GM19035 (cell line): ENCODE measurements around the gene ABI3BP.

Source experiments
- ATAC-seq: cut with Tn5 transposase; IDR thresholded peaks from one replicate; pipeline ENCODE4 v1.9.1; 2021; ENCODE audit not compliant: unreplicated experiment

Gene ABI3BP

GRCh38 chr3:100780071-100780622 lies 213.1 kb downstream of the ABI3BP start:
- no peak for ATAC-seq

DNA sequence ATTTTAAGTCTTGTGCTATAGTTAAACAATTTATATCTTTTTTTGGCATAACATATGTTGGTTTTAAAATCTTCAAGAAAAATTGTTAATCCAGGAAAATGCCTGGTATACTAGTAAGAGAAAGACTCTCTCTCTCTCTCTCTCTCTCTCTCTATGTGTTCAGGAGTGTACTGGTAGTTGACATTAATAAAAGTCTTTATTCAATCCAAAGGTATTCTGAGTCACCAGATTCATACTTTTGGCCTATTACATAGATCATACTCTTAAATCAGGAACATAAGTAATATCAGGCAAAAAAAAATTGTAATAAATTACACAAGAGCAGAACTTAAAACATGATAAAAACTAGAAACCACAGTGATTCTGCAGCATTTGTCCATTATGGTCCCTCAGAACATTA lies 213.7 kb downstream of the ABI3BP start:
- ATAC-seq: no peak

DNA sequence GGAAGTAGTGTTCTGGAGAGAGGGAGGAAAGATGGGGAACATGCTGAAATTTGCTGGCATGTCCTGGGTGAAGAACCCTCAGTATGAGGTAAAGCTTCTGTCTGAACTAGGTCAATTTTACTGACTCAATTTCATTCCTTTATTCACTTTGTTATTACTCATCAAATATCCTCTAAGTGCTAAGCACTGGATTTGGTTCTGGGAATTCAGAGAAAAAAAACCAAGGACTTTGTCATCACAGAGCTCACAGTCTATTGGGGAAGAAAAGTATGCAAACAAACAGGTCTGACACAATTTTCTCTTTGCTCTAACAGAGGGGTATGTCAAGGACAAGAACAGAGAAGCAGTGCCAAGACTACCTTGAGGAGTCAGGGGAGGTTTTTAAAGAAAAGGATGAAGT lies 215.9 kb downstream of the ABI3BP start:
- no peak for ATAC-seq

- ATAC-seq: no peak
Observed at GRCh38 chr3:100776746-100777145, 216.5 kb downstream of the ABI3BP start.

GRCh38 chr3:100776097-100776729 lies 217.0 kb downstream of the ABI3BP start:
- ATAC-seq: no peak

GRCh38 chr3:100775669-100776068 lies 217.6 kb downstream of the ABI3BP start:
- no peak for ATAC-seq

GRCh38 chr3:100775226-100775625 lies 218.0 kb downstream of the ABI3BP start:
- ATAC-seq: no peak

DNA sequence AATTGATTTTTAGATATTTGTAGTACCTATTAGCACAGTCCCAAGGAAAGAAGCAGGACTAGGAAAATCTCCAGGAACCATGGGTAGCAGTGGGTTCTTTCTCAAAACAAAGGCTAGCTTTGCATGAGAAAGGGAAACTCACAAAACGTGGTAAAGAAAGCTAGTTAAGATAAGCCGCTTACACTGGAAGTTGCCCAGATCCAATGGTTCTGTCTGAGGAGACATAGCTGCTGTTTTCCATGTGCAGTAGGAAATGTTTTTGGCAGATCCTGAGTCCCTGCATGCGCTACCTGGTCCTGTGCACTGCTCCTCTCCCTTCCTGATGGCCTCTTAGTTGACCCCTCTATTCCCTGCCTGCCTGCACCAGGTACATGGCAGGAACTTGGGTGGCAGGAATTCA lies 223.5 kb downstream of the ABI3BP start:
- no peak for ATAC-seq

DNA sequence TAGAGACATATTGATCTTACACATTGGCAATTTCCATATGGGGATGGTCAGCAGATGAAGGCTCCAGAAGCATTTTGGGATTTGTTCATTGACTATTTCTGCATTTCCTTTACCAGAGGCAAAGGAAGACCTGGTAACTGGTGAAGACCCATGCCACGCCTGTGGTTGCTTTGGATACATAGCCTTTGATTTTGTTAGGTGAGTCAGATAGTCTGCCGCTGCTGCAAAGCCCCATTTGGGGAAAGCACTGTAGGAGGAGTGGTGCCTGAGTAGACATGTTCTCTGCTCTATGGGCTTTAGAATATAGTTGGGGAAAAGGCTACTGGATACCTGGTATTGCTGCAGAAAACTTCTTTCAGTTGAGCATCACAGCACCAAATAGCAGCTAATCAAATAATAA lies 227.2 kb downstream of the ABI3BP start:
- ATAC-seq: no peak

DNA sequence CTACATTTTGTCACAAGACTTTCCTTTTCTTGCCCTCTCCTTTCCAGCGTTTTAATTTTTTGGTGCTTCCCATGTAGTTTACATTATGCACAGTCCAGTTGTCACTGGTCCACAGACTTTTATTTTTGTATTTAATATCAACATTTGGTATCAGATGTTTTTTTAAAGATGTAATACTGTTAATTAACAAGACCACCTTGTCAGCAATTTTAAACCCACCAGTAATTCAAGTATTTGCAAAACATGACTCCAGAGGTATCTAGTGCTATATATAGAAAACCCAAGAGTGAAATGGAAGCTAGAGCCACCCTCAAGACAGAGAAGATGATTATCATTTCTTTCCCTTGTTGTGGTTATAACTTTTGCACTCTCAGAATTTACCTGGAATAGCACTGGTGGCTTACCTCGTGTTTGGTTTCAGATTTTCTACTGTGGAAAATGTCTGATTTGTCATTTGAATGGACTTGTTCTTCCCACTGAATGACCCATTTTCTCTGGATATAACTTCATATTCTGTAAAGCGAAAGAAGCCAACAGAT lies 227.7 kb downstream of the ABI3BP start:
- ATAC-seq: no peak

DNA sequence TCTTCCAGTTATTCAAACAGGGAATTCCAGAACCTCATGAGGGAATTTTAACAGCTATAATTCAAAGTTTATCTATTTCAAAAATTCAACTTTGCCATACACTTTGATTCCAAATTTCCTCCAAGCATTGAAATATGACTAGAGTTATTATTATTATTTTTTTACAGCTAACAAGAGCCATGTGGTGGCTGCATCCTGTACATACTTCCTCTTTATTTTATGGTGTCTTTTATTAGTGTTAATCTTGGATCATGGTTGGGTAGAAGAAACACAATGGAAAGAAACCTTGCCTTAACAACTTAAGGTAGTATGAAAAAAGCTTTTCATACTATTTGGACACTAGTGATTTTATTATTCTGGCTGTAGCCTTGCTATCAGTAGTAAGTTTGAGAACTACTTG lies 231.3 kb downstream of the ABI3BP start:
- no peak for ATAC-seq

- ATAC-seq: peak; percentile 73
Observed at GRCh38 chr3:100761211-100761942, 231.8 kb downstream of the ABI3BP start.

DNA sequence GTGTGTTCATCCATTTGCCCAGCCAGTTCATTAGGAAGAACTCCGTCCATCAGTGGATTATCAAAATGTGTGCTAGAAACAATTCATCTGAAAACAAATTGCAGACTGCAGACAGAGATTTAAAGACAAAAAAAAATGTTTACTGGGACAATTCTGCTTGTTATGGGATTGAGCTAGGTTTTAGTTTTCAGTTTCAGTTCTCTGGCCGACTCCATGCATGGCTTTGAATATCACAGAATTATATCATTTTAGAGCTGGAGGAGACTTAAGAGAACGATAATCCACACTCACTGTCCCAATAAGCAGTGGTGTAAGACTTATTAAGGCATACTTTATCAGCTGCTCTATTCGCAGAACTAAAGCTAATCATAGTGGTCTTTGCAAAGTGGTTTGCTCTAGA lies 232.8 kb downstream of the ABI3BP start:
- no peak for ATAC-seq

DNA sequence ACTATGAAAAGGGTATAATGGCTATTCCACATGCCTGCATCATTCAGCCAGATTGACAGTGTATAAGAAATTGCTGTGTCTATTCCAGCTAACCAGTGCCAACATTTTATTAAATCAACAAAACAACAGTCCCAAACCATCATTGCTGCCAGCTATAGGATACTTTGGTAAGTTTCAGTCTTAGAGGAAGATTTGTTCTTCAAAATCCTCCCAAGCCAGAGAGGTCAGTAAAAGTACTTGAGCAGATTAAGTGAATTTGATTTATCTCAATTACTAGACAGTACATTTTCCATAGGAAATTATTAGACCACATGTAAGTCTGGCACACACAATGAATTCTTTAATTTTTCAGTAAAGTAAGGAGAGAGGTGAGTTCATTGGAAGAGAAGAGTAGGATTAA lies 233.3 kb downstream of the ABI3BP start:
- no peak for ATAC-seq

DNA sequence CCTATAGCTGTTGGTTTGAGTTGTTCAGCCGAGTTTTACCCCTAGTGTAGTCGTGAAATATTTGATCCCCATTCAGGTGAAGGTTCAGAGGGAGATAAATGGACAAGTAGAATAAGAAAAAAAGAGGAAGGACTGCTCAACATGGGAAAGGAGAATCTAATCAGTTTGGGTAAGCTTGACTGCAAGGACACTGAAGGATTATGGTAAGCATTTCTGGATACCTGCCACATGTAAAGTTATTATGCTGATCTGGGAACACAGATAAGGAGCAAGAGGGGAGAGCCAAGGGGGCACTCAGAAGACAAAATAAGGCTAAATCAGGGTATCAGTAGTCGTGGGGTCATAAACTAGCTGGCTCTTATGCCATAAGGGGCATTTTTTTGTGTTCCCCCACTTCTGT lies 234.1 kb downstream of the ABI3BP start:
- ATAC-seq: no peak

- no peak for ATAC-seq
Observed at GRCh38 chr3:100756441-100756840, 236.8 kb downstream of the ABI3BP start.

DNA sequence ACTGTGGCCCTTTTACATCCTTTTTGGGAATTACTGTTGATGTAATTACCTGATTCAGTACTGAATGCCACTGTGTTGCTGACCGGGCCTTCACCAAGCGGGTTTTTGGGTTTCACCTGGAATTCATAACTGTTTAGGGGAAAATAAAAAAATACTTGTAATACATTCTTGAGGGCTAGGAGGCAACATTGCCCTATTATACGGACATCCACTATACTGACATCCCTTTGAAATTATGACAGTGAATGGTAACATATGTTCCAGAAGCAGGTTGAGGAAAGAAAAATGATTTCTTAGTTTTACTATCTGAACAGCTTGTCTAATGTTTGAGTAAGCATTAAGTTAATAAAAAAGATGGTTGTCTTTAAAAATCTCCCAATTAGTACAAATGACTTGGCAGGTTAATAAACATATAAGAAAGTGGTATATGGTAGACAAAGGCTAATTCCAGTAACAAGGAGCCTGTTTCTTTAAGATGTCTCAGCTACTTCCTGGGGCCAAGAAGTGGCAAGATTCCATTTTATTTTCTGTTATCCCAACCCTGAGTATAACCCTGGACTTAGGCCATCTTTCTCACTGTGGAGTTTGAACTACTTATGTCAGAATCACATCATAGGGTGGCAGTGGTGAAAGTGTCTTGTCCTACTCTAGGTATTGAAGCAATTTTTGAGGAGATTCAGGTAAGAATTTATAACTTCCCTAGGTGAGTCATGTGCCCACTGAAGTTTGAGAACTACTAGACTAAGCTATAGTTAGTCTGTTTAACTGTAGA lies 238.5 kb downstream of the ABI3BP start:
- no peak for ATAC-seq

DNA sequence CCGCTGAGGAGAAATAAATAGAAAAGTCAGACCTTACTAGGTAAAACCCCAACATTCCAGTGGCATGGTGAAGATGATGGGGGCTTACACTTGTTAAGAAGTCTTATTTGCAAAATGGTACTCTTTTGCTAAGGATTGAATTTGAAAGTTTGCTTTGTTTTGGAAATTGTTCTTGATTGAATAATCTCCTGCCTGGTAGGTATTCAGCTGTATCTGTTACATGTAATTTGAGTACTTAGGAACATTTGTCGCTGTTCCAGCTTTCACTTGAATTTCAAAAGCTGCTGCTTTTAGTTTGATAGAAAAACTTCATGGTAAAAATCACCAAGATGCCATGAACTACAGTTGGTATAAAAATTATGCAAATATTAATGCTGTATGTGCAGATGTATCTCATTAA lies 239.4 kb downstream of the ABI3BP start:
- no peak for ATAC-seq

GRCh38 chr3:100748967-100749366 lies 244.3 kb downstream of the ABI3BP start:
- no peak for ATAC-seq

- ATAC-seq: no peak
Observed at GRCh38 chr3:100748220-100748619, 245.0 kb downstream of the ABI3BP start.

DNA sequence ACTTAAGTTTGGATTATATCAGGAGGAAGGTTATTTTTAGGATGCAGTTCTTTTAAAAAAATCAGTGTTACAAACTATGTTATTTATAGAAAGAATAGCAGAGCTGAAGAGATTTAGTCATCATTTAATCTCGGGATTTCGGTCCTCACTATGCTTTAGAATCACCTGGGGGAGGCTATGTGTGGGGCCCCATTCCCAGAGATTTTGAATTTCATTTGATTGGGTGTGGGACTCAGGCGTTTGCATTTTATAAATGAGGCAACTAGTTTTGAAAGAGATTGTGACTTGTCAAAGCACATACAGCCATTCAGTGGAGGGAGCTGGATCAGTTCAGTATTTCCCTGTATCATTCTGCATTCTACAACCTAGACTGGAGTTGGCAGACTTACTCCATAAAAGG lies 247.1 kb downstream of the ABI3BP start:
- no peak for ATAC-seq

DNA sequence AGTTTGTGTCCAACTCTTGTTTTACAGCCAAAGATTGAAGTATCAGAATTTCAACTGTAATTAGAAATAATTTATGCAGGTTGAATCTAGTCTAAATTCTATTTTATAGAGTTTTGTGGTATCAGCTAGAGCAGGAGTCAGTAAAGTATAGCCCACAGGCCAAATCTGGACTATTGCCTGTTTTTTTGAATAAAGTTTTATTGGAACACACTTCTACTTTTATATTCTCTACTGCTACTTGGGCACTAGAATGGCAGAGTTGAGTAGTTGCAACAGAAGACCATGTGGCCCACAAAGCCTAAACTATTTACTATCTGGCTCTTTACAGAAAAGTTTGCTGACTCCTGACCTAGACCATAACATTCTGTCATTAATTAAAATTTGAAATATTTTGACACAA lies 247.6 kb downstream of the ABI3BP start:
- no peak for ATAC-seq
